ENCODE measurements around the gene CLP1. TPM values are rescaled to one million over a fixed set of nuclear protein-coding genes. Genes with fewer than 3 reads are reported as not detected.
A peak's percentile ranks its signal among the peaks of the same experiment; 100 is the strongest.

Gene CLP1
- total and polyA plus RNA-seq, 10 of the 15 experiments (the other 5 are each of a cell fraction or from before 2014, with no cell fraction given), result 19.9 to 45.7 (median 27.8) TPM

- CTCF ChIA-PET, result interaction anchor here (0.9 to 1.5 kb wide), 4 partner anchors 24 to 120 kb away, joined by 3 to 5 read pairs (median 4); no protein-coding TSS in a partner anchor
- Histone ChIP-seq H3K4me2 (ENCODE audit: control insufficient read depth, insufficient read depth) (peak overlapping the region; percentile 15; the same call in 1 of the 2 replicates), H2AFZ (ENCODE audit: control insufficient read depth, low read depth, low read length) (no peak overlapping the region), H3K79me2 (ENCODE audit: control insufficient read depth, insufficient read depth, low read length) (peaks cover 49% of the 10 kb centered on the region), H3K27ac (ENCODE audit: control insufficient read depth, insufficient read depth) (peak overlapping the region; percentile 42; the same call in 1 of the 2 replicates), H3K9me3 (replicated peaks; ENCODE audit: control insufficient read depth, insufficient read depth, low read length) (no peaks in the 10 kb centered on the region), H3K27me3 (replicated peaks in 1 of 2; ENCODE audit: control insufficient read depth in 2 of 2, insufficient read depth in 2 of 2, low read length in 1 of 2) (no peaks in the 10 kb centered on the region), H3K9ac (ENCODE audit: control insufficient read depth, insufficient read depth, low read length) (no peak overlapping the region), H3K36me3 (ENCODE audit: control insufficient read depth in 2 of 2, insufficient read depth in 2 of 2, low read length in 1 of 2) (peaks cover 1 to 23% of the 10 kb centered on the region in 2 experiments), H4K20me1 (ENCODE audit: control insufficient read depth, insufficient read depth) (peaks cover 2% of the 10 kb centered on the region; the same call in 1 of the 2 replicates), H3K4me3 (no peak overlapping the region), H3K4me1 (ENCODE audit: control insufficient read depth, insufficient read depth, low read length) (peaks cover 12% of the 10 kb centered on the region; the same call in 1 of the 2 replicates)
- POLR2A ChIA-PET, result interaction anchor here (0.8 to 1.2 kb wide), 3 partner anchors 16 to 61 kb away, joined by 3 to 5 read pairs (median 3); partner anchors contain the start of gene SELENOH
- ATAC-seq, result peak; percentile 67
- SMC1A ChIA-PET (ENCODE audit: uncharacterized antibody, unreplicated experiment), result interaction anchor here (0.6 to 1.5 kb wide), 4 partner anchors 14 to 130 kb away, joined by 3 read pairs; no protein-coding TSS in a partner anchor
- DNase-seq (ENCODE audit: low read depth, low spot score), result no peak
- WGBS (ENCODE audit: insufficient coverage, insufficient replicate concordance, low lambda C conversion rate, missing lambda C conversion rate), result 89% methylated on average over 2 of the region's 2 CpGs
- intact Hi-C loops (cut with micrococcal nuclease; ENCODE audit: unreplicated experiment), result no loop called here
- BruUV-seq (replicated peaks), result no TSS peak
- FAIRE-seq, result no peak
- RAD21 ChIA-PET (ENCODE audit: unreplicated experiment), result interaction anchor here (0.6 kb wide), 1 partner anchor 992 kb away, joined by 4 read pairs; no protein-coding TSS in a partner anchor
- in situ Hi-C loops (cut with MboI), result no loop called here
- TF ChIP-seq, protein P1, sequence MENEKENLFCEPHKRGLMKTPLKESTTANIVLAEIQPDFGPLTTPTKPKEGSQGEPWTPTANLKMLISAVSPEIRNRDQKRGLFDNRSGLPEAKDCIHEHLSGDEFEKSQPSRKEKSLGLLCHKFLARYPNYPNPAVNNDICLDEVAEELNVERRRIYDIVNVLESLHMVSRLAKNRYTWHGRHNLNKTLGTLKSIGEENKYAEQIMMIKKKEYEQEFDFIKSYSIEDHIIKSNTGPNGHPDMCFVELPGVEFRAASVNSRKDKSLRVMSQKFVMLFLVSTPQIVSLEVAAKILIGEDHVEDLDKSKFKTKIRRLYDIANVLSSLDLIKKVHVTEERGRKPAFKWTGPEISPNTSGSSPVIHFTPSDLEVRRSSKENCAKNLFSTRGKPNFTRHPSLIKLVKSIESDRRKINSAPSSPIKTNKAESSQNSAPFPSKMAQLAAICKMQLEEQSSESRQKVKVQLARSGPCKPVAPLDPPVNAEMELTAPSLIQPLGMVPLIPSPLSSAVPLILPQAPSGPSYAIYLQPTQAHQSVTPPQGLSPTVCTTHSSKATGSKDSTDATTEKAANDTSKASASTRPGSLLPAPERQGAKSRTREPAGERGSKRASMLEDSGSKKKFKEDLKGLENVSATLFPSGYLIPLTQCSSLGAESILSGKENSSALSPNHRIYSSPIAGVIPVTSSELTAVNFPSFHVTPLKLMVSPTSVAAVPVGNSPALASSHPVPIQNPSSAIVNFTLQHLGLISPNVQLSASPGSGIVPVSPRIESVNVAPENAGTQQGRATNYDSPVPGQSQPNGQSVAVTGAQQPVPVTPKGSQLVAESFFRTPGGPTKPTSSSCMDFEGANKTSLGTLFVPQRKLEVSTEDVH (IDR thresholded peaks at IDR 0.05; ENCODE audit: low read depth, partially characterized antibody), result no peak
- no peak for TF ChIP-seq HDAC2 (IDR thresholded peaks at IDR 0.05)
- TF ChIP-seq RUNX3 (IDR thresholded peaks at IDR 0.05; ENCODE audit: low read length), result no peak
- TF ChIP-seq, protein P2, sequence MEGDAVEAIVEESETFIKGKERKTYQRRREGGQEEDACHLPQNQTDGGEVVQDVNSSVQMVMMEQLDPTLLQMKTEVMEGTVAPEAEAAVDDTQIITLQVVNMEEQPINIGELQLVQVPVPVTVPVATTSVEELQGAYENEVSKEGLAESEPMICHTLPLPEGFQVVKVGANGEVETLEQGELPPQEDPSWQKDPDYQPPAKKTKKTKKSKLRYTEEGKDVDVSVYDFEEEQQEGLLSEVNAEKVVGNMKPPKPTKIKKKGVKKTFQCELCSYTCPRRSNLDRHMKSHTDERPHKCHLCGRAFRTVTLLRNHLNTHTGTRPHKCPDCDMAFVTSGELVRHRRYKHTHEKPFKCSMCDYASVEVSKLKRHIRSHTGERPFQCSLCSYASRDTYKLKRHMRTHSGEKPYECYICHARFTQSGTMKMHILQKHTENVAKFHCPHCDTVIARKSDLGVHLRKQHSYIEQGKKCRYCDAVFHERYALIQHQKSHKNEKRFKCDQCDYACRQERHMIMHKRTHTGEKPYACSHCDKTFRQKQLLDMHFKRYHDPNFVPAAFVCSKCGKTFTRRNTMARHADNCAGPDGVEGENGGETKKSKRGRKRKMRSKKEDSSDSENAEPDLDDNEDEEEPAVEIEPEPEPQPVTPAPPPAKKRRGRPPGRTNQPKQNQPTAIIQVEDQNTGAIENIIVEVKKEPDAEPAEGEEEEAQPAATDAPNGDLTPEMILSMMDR (IDR thresholded peaks at IDR 0.05 in 2 of 3, conservative IDR thresholded peaks at IDR 0.05 in 1 of 3; ENCODE audit: control insufficient read depth in 2 of 3, extremely low read depth in 1 of 3, insufficient read depth in 1 of 3, low read depth in 3 of 3, low read length in 3 of 3), result no peak
- TF ChIP-seq MAX (IDR thresholded peaks at IDR 0.05; ENCODE audit: low read depth, low read length), result no peak
- TF ChIP-seq, protein P3, sequence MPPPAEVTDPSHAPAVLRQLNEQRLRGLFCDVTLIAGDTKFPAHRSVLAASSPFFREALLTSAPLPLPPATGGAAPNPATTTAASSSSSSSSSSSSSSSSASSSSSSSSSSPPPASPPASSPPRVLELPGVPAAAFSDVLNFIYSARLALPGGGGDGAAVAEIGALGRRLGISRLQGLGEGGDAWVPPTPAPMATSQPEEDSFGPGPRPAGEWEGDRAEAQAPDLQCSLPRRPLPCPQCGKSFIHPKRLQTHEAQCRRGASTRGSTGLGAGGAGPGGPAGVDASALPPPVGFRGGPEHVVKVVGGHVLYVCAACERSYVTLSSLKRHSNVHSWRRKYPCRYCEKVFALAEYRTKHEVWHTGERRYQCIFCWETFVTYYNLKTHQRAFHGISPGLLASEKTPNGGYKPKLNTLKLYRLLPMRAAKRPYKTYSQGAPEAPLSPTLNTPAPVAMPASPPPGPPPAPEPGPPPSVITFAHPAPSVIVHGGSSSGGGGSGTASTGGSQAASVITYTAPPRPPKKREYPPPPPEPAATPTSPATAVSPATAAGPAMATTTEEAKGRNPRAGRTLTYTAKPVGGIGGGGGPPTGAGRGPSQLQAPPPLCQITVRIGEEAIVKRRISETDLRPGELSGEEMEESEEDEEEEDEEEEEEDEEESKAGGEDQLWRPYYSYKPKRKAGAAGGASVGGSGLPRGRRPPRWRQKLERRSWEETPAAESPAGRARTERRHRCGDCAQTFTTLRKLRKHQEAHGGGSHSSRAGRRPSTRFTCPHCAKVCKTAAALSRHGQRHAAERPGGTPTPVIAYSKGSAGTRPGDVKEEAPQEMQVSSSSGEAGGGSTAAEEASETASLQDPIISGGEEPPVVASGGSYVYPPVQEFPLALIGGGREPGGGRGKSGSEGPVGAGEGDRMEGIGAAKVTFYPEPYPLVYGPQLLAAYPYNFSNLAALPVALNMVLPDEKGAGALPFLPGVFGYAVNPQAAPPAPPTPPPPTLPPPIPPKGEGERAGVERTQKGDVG (CRISPR knock-in tag; IDR thresholded peaks at IDR 0.05), result no peak
- no peak for TF ChIP-seq ZNF217 (IDR thresholded peaks at IDR 0.05)
Measured at GRCh38 chr11:57680552-57680874, 23.0 kb downstream of the CLP1 start.
